HG02970 (cell line): ENCODE results near the gene RNF223.
"Not testable (repeated sequence)": the region's sequence is repeated elsewhere in the genome, so short reads cannot be mapped to it uniquely, and the experiment has no call there.

Experiments
- ATAC-seq: cut with Tn5 transposase; IDR thresholded peaks from one replicate; pipeline ENCODE4 v1.9.1; 2021; ENCODE audit warnings: mild to moderate bottlenecking, moderate library complexity, moderate number of reproducible peaks; ENCODE audit not compliant: unreplicated experiment, low FRiP score

RNF223 gene

DNA sequence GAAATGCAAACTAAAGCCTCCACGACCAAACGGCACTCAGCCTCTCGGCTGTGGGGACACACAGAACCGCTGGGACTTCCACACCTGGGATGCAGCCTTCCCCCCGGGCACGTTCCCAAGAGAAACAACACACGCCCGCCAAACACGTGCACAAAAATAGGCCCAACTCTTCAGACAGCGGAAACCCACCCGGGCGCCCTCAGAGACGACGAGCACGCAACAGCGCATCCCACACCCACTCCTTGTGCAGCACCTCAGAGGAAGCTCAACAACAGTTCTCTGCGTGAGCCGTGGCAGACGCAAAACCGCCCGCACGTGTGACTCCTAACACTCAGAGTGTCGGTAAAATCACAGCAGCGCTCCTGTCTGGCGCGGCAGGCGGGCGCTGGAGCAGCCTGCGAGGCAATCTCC, 36.5 kb upstream of the RNF223 start:
- ATAC-seq: no peak

DNA sequence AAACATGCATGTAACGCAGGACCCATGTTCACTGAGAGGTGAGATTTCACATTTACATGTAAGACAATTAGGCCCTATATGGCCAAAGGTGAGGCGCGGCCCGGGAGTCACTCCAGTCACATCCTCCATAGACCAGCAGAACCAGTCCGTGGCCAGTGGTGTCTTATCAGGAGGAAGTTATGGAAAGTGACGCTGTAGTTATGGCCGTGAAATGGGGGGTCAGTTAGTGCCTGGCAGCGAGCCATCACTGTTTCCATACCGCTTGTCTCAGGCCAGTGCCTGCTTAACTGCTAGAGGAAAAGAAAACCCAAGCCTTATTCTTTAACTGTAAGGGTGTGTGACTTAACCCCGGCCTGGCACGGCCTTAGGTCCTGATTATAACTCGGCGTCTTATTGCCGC, 35.6 kb upstream of the RNF223 start:
- ATAC-seq: no peak

DNA sequence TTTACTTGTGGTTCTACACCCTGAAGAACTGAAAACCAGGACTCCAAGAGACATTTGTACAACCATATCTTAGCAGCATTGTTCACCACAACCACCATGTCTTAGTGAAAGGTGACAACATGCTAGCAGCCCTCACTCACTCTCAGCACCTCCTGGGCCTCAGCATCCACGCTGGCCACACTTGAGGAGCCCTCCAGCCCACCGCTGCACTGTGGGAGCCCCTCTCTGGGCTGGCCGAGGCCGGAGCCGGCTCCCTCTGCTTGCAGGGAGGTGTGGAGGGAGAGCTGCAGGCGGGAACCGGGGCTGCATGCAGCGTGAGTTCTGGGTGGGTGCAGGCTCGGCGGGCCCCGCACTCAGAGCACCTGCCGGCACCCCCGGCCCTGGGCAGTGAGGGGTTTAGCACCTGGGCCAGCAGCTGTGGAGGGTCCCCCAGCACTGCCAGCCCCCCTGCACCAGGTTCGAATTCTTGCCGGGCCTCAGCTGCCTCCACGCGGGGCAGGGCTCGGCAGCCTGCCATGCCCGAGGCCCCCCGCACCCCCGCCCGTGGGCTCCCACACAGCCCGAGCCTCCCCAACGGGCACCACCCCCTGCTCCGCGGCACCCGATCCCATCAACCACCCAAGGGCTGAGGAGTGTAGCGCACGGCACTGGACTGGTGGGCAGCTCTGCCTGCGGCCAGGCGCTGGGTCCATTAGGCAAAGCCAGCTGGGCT, 32.6 kb upstream of the RNF223 start:
- ATAC-seq: no peak

DNA sequence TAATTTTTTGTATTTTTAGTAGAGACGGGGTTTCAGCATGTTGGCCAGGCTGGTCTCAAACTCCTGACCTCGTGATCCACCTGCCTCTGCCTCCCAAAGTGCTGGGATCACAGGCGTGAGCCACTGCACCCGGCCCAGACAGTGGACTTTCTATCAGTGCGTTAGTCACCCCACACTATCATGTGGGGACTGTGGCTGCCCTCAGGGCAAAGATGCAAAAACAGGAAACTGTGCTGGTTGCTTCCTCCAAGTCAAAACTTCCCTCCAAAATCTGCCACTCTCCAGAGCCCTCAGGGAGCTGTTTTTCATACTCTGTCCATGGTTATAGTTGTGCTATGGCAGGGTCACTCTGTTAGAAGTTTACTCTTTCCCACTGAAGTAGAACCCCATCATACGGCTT, 30.0 kb upstream of the RNF223 start:
- not testable (repeated sequence) for ATAC-seq

DNA sequence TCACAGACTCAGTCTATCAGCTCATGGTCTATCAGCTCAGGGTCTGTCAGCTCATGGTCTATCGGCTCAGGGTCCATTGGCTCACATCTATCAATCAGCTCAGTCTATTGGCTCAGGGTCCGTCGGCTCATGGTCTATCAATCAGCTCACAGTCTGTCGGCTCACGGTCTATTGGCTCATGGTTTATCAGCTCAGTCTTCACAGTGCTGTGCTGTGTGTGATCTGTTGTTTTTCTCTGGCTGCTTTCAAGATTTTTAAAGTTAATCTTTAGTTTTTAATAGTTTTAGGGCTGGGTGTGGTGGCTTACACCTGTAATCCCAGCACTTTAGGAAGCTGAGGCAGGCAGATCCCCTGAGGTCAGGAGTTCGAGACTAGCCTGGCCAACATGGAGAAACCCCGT, 27.4 kb upstream of the RNF223 start:
- no peak for ATAC-seq

DNA sequence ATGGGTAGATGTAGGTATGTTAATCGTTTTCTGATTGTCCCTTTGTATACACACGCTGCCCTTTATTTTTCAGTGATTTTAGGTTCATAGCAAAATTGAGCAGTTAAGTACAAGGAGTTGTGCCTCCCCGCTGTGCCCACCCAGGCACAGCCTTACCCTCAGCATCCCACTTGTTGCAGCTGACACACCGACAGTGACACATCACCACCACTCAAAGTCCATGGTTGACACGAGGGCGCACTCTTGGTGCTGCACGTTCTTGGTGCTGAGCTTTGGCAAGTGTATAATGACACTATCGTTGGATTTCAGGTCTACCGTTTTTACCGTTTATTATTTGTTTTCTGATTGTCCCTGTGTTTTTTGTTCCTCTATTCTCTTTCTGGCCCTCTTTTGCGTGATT, 26.2 kb upstream of the RNF223 start:
- ATAC-seq: no peak

DNA sequence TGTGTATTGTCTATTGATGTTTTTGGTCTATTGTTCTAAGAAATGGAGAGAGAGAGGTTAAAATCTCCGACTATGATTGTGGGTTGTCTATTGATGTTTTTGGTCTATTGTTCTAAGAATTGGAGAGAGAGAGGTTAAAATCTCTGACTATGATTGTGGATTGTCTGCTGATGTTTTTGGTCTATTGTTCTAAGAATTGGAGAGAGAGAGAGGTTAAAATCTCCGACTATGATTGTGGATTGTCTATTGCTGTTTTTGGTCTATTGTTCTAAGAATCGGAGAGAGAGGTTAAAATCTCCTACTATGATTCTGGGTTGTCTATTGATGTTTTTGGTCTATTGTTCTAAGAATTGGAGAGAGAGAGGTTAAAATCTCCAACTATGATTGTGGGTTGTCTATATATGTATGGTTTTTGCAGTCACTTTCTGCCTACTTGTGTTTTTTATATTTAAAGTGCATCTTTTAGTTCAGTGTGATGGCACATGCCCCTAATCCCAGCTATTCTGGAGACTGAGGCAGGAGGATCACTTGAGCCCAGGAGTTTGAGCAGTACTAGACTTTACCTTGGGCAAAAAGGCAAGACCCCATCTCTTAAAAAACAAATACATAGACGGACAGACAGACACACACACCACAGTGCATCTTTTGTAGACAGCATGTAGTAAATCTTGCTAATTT, 25.5 kb upstream of the RNF223 start:
- ATAC-seq: no peak

DNA sequence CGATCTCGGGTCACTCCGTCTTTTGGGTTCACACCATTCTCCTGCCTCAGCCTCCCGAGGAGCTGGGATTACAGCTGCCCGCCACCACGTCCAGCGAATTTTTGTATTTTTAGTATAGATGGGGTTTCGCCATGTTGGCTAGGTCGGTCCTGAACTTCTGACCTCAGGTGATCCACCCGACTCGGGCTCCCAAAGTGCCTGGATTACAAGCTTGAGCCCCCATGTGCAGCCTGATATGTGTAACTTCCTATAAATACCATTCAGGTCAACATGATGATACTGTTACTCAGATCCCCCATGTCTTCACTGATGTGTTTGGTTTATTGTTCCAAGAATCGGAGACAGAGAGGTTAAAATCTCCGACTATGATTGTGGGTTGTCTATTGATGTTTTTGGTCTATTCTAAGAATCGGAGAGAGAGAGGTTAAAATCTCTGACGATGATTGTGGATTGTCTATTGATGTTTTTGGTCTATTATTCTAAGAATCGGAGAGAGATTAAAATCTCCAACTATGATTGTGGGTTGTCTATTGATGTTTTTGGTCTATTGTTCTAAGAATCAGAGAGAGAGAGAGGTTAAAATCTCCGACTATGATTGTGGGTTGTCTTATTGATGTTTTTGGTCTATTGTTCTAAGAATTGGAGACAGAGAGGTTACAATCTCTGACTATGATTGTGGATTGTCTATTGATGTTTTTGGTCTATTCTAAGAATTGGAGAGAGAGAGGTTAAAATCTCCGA, 24.7 kb upstream of the RNF223 start:
- no peak for ATAC-seq

DNA sequence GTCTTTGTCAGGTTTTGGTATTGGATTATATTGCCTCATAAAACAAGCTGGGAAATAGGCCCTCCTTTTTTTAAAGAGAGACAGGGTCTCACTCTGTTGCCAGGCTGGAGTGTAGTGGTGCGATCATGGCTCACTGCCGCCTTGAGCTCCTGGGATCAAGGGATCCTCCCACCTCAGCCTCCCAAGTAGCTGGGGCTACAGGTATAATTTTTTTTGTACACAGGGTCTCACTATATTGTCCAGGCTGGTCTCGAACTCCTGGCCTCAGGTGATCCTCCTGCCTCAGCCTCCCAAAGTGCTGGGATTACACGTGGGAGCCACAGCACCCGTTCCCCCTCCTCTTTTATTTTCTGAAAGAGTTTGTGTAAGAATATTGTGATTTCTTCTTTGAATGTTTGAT, 22.0 kb upstream of the RNF223 start:
- not testable (repeated sequence) for ATAC-seq

DNA sequence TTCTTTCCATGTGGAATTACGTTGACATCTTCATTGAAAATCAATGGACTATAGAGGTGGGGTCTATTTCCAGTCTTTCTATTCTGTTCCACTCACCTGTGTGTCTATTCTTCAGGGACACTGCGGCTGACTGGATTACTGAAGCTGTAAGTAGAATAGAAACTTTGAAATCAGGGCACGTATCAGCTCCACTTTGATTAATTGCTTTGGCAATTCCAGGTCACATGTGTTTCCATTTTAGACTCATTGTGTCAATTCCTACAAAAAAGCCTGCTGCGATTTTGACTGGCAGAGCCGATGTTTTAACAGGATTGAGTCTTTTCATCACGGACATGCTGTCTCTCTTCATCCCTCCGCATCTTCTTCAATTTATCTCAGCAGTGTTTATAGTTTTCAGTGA, 20.9 kb upstream of the RNF223 start:
- ATAC-seq: no peak

DNA sequence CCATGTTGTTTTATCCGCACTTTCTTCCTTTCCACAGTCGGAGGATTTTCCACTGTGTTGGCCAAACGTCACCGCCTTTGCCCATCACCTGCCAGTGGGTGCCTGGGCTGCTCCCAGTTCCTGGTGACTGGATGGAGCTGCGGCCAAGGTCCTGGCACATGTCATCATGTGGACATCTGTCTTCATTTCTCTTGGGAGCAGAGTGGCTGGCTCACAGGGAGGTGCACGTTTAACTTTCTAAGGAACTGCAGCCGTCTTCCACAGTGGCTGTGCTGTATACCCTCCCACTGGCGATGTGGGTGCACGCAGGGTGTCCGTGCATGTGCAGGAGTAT, 19.5 kb upstream of the RNF223 start:
- ATAC-seq: no peak

DNA sequence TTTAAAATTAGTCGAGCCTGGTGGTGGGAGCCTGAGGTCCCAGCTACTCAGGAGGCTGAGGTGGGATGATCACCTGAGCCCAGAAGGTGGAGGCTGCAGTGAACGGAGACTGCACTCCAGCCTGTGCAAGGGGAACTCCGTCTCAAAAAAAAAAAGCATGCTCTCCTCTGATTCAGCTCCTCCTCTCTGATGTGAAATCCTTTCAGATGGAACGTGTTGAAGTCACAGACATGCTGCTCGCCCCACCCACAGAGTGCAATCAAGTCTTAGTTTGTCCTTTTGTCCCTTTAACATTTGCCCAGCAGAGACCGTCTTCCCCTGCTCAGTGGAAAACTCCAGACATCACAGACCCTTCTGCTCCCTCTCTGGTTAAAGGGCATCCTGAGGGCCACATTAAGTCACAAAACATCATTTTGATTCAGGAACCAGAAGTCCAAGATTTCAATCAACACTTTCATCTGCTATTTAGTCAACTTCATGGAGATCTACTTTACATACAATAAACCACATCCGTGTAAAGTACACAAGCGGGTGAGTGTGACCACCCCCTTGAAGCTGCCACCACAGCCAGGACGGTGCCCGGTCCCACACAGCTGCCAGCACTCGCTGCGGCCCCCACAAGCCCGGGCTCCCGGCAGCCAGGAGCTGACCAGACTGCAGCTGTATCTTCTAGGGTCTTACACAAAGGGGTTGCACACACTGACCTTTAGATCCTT, 18.9 kb upstream of the RNF223 start:
- ATAC-seq: no peak

DNA sequence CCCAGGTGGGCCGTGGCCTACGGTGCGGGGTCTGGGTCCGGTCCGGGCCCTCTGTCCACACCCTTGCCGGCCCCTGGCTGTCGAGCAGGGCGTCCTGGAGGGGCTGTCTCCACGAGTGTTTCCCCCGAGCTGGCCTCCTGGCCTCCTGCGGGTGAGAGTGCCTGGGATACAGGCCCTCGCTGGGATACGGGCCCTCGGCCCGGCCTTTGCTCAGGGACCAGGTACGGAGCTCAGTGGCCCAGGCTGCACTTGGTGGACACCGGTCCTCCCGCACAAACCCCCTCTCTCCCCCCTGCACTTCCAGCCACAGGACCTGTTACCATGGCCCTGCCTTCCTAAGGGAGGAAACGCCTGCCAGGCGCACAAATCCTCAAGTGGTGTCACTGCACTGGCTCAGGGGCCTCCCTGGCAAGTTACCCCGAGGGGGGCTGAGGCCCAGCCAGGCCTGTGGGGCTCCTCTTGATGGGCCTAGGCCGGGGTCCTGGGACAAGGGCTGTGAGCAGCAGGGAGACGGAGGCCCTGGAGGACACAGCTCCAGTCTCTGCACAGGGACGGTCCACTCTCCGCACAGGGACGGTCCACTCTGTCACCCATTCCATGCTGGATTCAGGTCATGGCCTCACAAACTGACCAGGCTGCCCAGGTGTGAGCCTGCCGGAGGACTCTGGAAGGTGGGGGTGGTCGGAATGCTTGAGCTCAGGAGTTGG, 18.2 kb upstream of the RNF223 start:
- no peak for ATAC-seq

DNA sequence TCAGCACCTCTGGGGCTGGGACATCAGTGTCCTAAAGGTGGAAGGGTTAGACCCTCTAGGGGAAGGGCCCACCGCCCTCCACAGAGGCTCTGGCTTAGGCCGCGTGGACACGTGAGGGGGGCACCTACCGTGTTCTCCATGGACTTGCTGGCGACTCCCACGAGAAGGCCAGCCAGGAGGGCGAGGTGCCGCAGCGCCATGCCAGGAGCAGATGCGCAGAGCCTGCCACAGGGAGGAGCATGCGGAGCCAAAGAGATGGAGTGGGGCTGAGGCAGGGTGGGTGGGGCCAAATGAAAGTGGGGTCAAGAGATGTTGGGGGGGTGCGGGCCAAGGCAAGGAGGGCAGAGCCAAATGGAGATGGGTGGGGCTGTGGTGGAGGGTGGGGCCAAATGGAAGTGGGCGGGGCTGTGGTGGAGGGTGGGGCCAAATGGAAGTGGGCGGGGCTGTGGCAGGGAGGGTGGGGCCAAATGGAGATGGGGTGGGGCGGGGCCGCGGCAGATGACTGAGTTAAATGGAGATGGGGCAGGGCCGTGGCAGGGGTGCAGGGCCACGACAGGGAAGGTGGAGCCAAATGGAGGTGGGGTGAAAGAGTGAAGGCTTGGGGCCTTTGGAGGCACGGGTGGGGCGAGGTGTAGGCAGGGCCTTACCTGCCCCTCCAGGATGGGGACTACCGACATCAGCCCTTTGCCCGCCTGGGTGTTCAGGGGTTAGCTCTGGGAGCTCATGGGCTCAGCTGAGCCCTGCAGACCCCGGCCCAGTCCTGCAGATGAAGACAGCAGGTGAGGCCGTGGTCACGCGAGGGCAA, 17.4 kb upstream of the RNF223 start:
- no peak for ATAC-seq

DNA sequence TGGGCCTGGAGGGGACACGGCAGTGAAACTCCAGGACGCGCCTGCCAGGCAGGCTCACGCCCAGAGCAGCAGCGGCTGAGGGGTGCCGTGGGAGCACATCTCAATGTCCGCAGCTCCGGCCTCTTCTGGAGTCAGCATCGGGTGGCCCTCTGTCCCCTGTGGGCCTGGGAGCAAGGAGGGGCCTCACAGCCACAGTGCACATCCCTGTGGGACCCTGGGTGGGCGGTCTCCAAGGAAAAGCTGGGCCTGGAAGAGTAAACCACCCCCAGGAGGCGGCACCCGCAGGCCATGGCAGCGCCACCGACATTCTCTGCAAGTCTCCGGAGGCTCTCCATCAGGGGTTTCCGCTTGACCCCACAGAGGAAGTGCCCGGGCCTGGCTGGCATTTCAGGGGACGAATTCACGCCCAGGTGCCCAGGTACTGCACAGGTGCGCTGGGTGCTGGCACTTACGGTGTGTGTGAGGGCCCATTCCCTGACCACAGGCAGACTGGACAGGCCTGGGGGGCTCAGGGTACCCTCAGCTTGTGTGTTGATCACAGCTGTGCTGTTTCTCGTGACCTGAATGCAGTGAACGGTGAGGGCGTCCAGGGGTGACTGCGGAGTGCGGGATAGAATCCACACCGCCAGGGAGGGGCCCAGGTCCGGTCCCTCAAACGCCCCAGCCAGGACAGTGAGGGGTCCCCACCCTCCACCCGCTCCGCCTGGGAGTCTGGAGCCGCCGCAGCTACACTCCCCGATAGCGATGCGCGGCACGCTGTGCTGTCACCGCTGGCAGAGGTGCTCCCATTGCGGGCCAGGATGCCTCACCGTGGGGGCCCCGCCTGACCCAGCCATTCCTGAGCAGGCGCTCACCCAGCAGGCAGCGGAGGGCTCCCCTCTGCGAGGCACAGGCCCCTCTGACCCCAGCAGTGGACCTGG, 16.6 kb upstream of the RNF223 start:
- no peak for ATAC-seq

DNA sequence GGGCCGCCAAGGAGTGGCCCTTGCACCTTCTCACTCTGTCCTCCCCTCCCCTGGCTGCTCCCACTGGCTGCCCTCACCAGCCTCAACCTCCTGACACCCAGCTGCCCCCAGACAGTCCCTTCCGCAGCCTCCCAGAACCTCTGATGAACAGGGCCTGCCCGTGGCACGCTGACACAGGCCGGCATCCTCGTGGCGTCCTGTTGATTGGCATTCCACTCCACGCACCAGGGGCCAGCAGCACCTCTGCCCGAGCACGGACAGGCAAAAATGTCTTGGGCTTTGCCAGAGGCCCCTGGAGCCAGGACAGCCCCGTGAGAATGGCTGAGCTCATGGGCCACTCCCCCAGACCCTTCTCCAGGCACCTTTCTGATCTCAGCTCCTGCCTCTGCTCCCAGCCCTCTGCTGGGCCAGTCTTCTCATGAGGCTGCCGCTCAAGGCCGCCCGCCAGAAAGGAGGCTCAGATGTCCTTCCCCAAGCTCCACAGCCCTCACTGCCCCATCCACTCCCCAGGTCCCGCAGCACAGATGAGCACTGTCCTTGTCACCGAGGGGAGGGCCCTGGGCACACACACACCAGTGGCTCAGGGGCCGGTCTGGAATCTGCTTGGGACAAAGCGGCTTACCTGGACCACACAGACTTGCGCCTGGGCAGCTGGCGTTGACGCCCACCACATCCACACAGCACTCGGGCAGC, 15.8 kb upstream of the RNF223 start:
- ATAC-seq: no peak

DNA sequence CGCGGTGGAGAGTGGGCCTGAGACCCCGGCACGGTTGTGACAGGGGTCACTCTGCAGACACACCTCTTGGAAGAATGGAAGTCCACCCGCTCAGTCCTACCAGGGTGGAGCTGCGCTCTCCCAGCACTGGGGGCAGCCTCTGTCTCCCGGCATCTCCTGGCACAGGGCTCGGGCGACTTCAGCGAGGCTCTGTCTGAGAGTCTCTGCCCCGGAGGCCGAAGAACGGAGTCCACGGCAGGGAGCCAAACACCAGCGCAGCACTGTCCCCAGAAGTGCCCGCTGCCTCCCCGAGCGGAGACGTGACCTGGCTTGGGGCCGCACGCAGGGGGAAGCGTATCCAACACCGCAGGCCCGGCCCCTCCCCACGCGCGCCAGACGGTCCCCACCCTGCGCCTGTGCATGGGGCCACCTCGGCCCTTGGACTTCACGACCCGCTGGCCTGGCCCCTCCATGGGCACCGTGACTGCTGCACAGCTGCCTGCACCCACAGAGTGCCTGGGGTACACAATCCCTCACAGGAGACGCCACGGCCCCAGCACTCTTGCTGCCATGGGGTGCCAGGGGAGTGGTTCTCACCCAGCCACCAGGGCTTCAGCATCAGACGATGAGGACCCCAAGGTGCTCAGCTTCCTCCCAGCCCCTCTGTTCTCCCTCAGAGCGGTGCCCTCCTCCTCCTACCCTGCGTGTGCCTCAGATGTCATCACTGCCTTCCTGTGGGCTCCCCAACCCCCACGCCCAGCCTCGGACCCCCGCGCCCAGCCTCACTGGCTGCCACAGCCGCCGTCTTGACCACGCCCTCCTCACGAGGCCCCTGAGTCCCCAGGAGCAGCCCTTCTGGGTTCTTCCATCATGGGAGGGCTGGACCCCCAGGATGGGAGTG, 14.9 kb upstream of the RNF223 start:
- no peak for ATAC-seq
